Stimulated activated memory B cell treated with anti-CD40 and anti-IgM and Interleukin-4, amounts not matched to agents 10 μg/mL and 1 μg/mL and 100 μg/mL, for 72 hours (primary cell): Measurements from ENCODE around the gene NOP10.
A peak's percentile ranks its signal among the peaks of the same experiment; 100 is the strongest.
"Not testable (repeated sequence)": the region's sequence is repeated elsewhere in the genome, so short reads cannot be mapped to it uniquely, and the experiment has no call there.

Experiments
- ATAC-seq: fragments of 150-1000 bp; cut with Tn5 transposase; 2 replicates; pipeline ENCODE4 v1.10.0; 2021
- H3K27ac Mint-ChIP-seq: one replicate; pipeline ENCODE4 v1.8.0; 2022; ENCODE audit warnings: mild to moderate bottlenecking, mixed read lengths
- H3K27me3 Mint-ChIP-seq: one replicate; pipeline ENCODE4 v1.8.0; 2022; ENCODE audit warnings: mixed read lengths
- H3K36me3 Mint-ChIP-seq: one replicate; pipeline ENCODE4 v1.8.0; 2022; ENCODE audit warnings: mixed read lengths
- H3K4me1 Mint-ChIP-seq: one replicate; pipeline ENCODE4 v1.8.0; 2022; ENCODE audit warnings: mixed read lengths
- H3K4me3 Mint-ChIP-seq: one replicate; pipeline ENCODE4 v1.8.0; 2022; ENCODE audit warnings: mild to moderate bottlenecking, moderate library complexity, mixed read lengths
- H3K9me3 Mint-ChIP-seq: one replicate; pipeline ENCODE4 v1.8.0; 2022; ENCODE audit warnings: mixed read lengths

The NOP10 gene

GRCh38 chr15:34365091-34365825 lies 22.3 kb upstream of the NOP10 start:
- Mint-ChIP-seq H3K36me3 (peaks cover 24% of the 10 kb centered on the region), H3K4me1 (peaks cover 26% of the 10 kb centered on the region), H3K27me3 (no peaks in the 10 kb centered on the region), H3K27ac (no peak overlapping the region), H3K9me3 (no peaks in the 10 kb centered on the region), H3K4me3 (peak overlapping the region; percentile 95)
- no peak for ATAC-seq

DNA sequence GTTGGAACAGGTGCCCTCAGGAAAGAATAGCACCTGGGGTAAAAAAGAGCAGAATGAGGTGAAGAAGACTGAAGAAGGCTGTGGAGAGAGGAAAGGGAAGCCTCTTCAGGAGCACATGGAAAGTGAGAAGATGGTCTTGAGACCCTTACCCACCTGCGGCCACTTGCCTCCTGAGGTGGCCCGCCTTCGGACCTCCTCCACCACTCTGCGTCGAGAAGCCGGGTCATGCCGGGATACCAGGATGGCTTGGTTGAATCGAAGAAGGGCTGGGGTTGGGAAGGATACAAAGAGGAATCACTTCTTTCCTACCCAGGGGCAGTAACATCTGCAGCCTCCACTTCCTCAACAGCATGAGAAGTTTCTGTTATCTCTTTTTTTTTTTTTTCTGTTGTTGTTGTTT lies 21.1 kb upstream of the NOP10 start:
- H3K4me3 Mint-ChIP-seq: no peak overlapping the region
- peaks cover 14% of the 10 kb centered on the region for H3K4me1 Mint-ChIP-seq
- no peaks in the 10 kb centered on the region for H3K9me3 Mint-ChIP-seq
- H3K27ac Mint-ChIP-seq: no peak overlapping the region
- peaks cover 36% of the 10 kb centered on the region for H3K36me3 Mint-ChIP-seq
- ATAC-seq: no peak
- H3K27me3 Mint-ChIP-seq: no peaks in the 10 kb centered on the region

- Mint-ChIP-seq H3K9me3 (no peaks in the 10 kb centered on the region), H3K27me3 (no peaks in the 10 kb centered on the region), H3K4me3 (no peak overlapping the region), H3K36me3 (peaks cover 48% of the 10 kb centered on the region), H3K4me1 (peaks cover 11% of the 10 kb centered on the region), H3K27ac (peak overlapping the region; percentile 42)
- no peak for ATAC-seq
Observed at GRCh38 chr15:34362047-34362773, 19.3 kb upstream of the NOP10 start.

GRCh38 chr15:34361278-34361677 lies 18.3 kb upstream of the NOP10 start:
- Mint-ChIP-seq H3K27ac (no peak overlapping the region), H3K27me3 (no peaks in the 10 kb centered on the region), H3K36me3 (peaks cover 53% of the 10 kb centered on the region), H3K9me3 (no peaks in the 10 kb centered on the region), H3K4me1 (peaks cover 10% of the 10 kb centered on the region), H3K4me3 (no peak overlapping the region)
- ATAC-seq: no peak

- H3K4me3 Mint-ChIP-seq: no peak overlapping the region
- H3K27me3 Mint-ChIP-seq: no peaks in the 10 kb centered on the region
- H3K9me3 Mint-ChIP-seq: no peaks in the 10 kb centered on the region
- ATAC-seq: no peak
- no peak overlapping the region for H3K27ac Mint-ChIP-seq
- H3K4me1 Mint-ChIP-seq: peaks cover under 1% of the 10 kb centered on the region
- H3K36me3 Mint-ChIP-seq: peaks cover 61% of the 10 kb centered on the region
Observed at GRCh38 chr15:34360298-34360697, 17.4 kb upstream of the NOP10 start.

GRCh38 chr15:34359416-34359815 lies 16.5 kb upstream of the NOP10 start:
- Mint-ChIP-seq H3K27me3 (no peaks in the 10 kb centered on the region), H3K4me1 (no peaks in the 10 kb centered on the region), H3K36me3 (peaks cover 61% of the 10 kb centered on the region), H3K27ac (no peak overlapping the region), H3K4me3 (no peak overlapping the region), H3K9me3 (no peaks in the 10 kb centered on the region)
- no peak for ATAC-seq

DNA sequence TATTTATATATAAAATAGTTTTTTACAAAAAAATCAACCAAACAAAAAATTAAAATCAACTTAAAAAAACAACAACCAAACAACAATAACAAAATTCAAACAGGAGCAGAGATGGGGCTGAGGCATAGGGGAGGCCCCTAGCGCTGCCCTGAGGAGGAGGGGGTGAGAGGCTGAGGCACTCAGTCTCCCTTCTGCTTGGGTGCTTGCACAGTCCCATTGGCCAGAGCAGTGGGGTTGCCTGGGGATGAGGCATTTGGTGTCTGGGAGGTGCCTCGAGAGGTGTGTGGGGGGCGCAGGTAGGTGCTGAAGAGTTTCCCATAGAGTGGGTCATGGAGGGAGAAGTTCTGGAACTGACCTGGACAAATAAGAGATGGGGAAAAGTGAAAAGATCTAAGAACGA lies 16.0 kb upstream of the NOP10 start:
- no peak overlapping the region for H3K4me3 Mint-ChIP-seq
- peaks cover 61% of the 10 kb centered on the region for H3K36me3 Mint-ChIP-seq

GRCh38 chr15:34358367-34358766 lies 15.4 kb upstream of the NOP10 start:
- ATAC-seq: no peak
- peaks cover 61% of the 10 kb centered on the region for H3K36me3 Mint-ChIP-seq
- no peaks in the 10 kb centered on the region for H3K4me1 Mint-ChIP-seq
- no peaks in the 10 kb centered on the region for H3K9me3 Mint-ChIP-seq
- no peak overlapping the region for H3K4me3 Mint-ChIP-seq
- H3K27me3 Mint-ChIP-seq: no peaks in the 10 kb centered on the region
- H3K27ac Mint-ChIP-seq: no peak overlapping the region

More for the DNA sequence above, 16.0 kb upstream of the NOP10 start:
- H3K27ac Mint-ChIP-seq: no peak overlapping the region
- no peak for ATAC-seq
- H3K9me3 Mint-ChIP-seq: no peaks in the 10 kb centered on the region
- H3K4me1 Mint-ChIP-seq: no peaks in the 10 kb centered on the region
- H3K27me3 Mint-ChIP-seq: no peaks in the 10 kb centered on the region

DNA sequence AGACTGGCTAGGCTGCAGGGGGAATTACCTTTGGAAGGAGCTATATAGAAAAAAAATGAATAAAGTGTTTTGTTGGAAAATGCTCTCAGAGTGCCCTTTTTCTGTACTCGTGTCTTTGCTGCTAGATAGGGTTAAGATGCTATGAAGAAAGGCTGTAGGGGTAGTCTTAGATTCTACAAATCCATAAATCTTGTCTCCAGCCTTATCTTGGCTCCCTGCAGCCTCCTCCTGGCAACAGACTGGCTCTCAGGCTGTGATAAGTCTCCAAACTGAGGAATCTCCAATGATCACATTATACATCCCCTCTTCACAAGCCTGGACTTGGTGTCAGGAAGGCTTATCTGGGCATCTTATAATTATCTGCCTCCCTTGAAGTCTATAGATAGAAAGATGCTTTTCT lies 14.7 kb upstream of the NOP10 start:
- H3K9me3 Mint-ChIP-seq: no peaks in the 10 kb centered on the region
- peaks cover 56% of the 10 kb centered on the region for H3K36me3 Mint-ChIP-seq
- ATAC-seq: no peak
- no peak overlapping the region for H3K27ac Mint-ChIP-seq
- no peaks in the 10 kb centered on the region for H3K4me1 Mint-ChIP-seq
- no peak overlapping the region for H3K4me3 Mint-ChIP-seq
- no peaks in the 10 kb centered on the region for H3K27me3 Mint-ChIP-seq

GRCh38 chr15:34355241-34355640 lies 12.3 kb upstream of the NOP10 start:
- no peaks in the 10 kb centered on the region for H3K27me3 Mint-ChIP-seq
- no peak for ATAC-seq
- H3K4me3 Mint-ChIP-seq: no peak overlapping the region
- no peaks in the 10 kb centered on the region for H3K4me1 Mint-ChIP-seq
- H3K36me3 Mint-ChIP-seq: peaks cover 36% of the 10 kb centered on the region
- H3K9me3 Mint-ChIP-seq: no peaks in the 10 kb centered on the region
- H3K27ac Mint-ChIP-seq: no peak overlapping the region

GRCh38 chr15:34354286-34354685 lies 11.3 kb upstream of the NOP10 start:
- Mint-ChIP-seq H3K4me1 (no peaks in the 10 kb centered on the region), H3K27ac (no peak overlapping the region), H3K4me3 (no peak overlapping the region), H3K9me3 (no peaks in the 10 kb centered on the region), H3K27me3 (no peaks in the 10 kb centered on the region), H3K36me3 (peaks cover 26% of the 10 kb centered on the region)
- no peak for ATAC-seq

- Mint-ChIP-seq H3K36me3 (peaks cover 20% of the 10 kb centered on the region), H3K4me1 (no peaks in the 10 kb centered on the region), H3K27ac (no peak overlapping the region), H3K27me3 (no peaks in the 10 kb centered on the region), H3K9me3 (no peaks in the 10 kb centered on the region), H3K4me3 (no peak overlapping the region)
- ATAC-seq: no peak
Observed at GRCh38 chr15:34353627-34354026, 10.7 kb upstream of the NOP10 start.

GRCh38 chr15:34352996-34353395 lies 10.1 kb upstream of the NOP10 start:
- not testable (repeated sequence) for H3K4me3 Mint-ChIP-seq, H3K27ac Mint-ChIP-seq
- H3K36me3 Mint-ChIP-seq: peaks cover 15% of the 10 kb centered on the region

GRCh38 chr15:34349769-34350168 lies 6.8 kb upstream of the NOP10 start:
- no peak for ATAC-seq
- Mint-ChIP-seq H3K27me3 (no peaks in the 10 kb centered on the region), H3K27ac (no peak overlapping the region), H3K36me3 (no peaks in the 10 kb centered on the region), H3K9me3 (no peaks in the 10 kb centered on the region), H3K4me3 (no peak overlapping the region), H3K4me1 (no peaks in the 10 kb centered on the region)

More at GRCh38 chr15:34352996-34353395, 10.1 kb upstream of the NOP10 start:
- ATAC-seq, H3K9me3 Mint-ChIP-seq, H3K27me3 Mint-ChIP-seq, H3K4me1 Mint-ChIP-seq: not testable (repeated sequence)

DNA sequence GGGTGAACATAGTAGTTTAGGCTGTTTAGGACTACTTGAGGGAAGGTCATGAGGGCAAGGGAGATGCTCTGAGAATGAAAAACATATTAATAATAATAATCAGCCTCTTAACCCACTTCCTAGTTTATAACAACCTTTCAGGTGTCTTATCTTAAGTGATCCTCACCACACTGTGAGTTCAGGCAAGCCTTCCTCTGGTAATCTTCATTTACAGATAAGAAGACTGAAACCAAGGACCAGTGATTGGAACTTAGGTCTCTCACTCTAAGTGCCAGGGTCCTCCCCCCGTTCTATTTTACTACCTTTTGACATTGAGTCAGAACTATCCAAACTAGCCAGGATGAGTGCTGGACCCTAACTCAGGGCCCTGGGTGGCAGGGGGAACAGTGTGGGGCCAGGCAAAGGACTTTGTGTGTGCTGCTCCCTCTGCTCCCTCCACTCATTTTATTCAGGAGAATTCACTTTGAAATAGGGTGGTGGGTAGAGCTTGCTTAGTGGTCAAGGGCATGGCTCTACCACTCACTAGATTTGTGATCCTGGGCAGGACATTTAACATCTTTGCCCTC lies 5.9 kb upstream of the NOP10 start:
- Mint-ChIP-seq H3K27ac (no peak overlapping the region), H3K36me3 (no peaks in the 10 kb centered on the region), H3K27me3 (no peaks in the 10 kb centered on the region), H3K9me3 (no peaks in the 10 kb centered on the region), H3K4me1 (no peaks in the 10 kb centered on the region), H3K4me3 (no peak overlapping the region)
- ATAC-seq: no peak
